HCT116 (cell line): ENCODE data around the gene MYO10. TPM values are rescaled to one million over a fixed set of nuclear protein-coding genes. Genes with fewer than 3 reads are reported as not detected.
A peak's percentile ranks its signal among the peaks of the same experiment; 100 is the strongest.

Experiments
- ATAC-seq: fragments of 200-7000 bp; cut with Tn5 transposase; 2 replicates; pipeline ENCODE4 v1.9.1; 2020; ENCODE audit warnings: mild to moderate bottlenecking, moderate library complexity
- BruUV-seq: library from RNA; stranded (reverse); fragments of 400-500 nt; replicated peaks from 2 replicates; lab custom pipeline; 2021; lab: Mats Ljungman, UMichigan
- CTCF ChIA-PET: fragments of 300-600 bp; sonication (Branson Sonifier 250); formaldehyde crosslinking; loops from one replicate; lab custom pipeline; 2021; ENCODE audit warnings: antibody characterized with exemption; lab: Charles Lee
- POLR2A ChIA-PET: fragments of 300-600, 350-600 bp; sonication (Branson Sonifier 250); formaldehyde crosslinking; loops from one replicate; lab custom pipeline; 2021; ENCODE audit warnings: antibody characterized with exemption; lab: Charles Lee
- RAD21 ChIA-PET, 2 experiments: fragments of 300-600 bp; sonication (Branson Sonifier 250); formaldehyde crosslinking; loops; one replicate each; lab custom pipeline; 2023; ENCODE audit warnings: low total read pairs in 2 of 2; ENCODE audit not compliant: uncharacterized antibody in 2 of 2, unreplicated experiment in 2 of 2, low non-redundant PET in 1 of 2; lab: Charles Lee
- DNase-seq: peaks from one replicate; pipeline ENCODE4 v3.0.0-alpha.2; 2010; ENCODE audit warnings: low read depth, low spot score
- H2AFZ ChIP-seq: fragments of 200-600 bp; shearing (Covaris generic), sonication (generic); 2 replicates; pipeline ENCODE4 v1.6.1; 2017; ENCODE audit warnings: low read depth, mixed run types, mixed read lengths, antibody characterized with exemption, low read length; ENCODE audit not compliant: poor library complexity, severe bottlenecking
- H3K27ac ChIP-seq: 2 replicates; pipeline ENCODE4 v1.5.1; 2012; ENCODE audit warnings: low read depth, low read length
- H3K27me3 ChIP-seq: fragments of 200-600 bp; sonication (generic); 2 replicates; pipeline ENCODE4 v1.6.1; 2016; ENCODE audit warnings: mixed run types, low read length, mixed read lengths; ENCODE audit not compliant: insufficient read depth
- H3K36me3 ChIP-seq, 2 experiments: fragments of 200-500 bp in 1 of 2; fragments of 200-600 bp in 1 of 2; sonication (Bioruptor generic) in 1 of 2; sonication (generic) in 1 of 2; 2 replicates each; pipeline versions ENCODE4 v1.5.1 to v1.6.1; 2014 to 2016; ENCODE audit warnings: low read length in 2 of 2, inconsistent platforms in 1 of 2, mixed read lengths in 1 of 2, mixed run types in 1 of 2; ENCODE audit not compliant: insufficient read depth in 2 of 2, control insufficient read depth in 1 of 2
- H3K4me1 ChIP-seq, 2 experiments: fragments of 200-600 bp in 1 of 2; sonication (generic) in 1 of 2; 2 replicates each; pipeline versions ENCODE4 v1.5.1 to v1.6.1; 2012 to 2017; ENCODE audit warnings: low read length in 2 of 2, inconsistent platforms in 1 of 2, mild to moderate bottlenecking in 1 of 2, mixed read lengths in 1 of 2, mixed run types in 1 of 2, moderate library complexity in 1 of 2; ENCODE audit not compliant: insufficient read depth in 2 of 2, control insufficient read depth in 1 of 2
- H3K4me2 ChIP-seq: fragments of 200-600 bp; sonication (generic); 2 replicates; pipeline ENCODE4 v1.6.1; 2017; ENCODE audit warnings: mixed run types, low read length, mixed read lengths
- H3K4me3 ChIP-seq, 2 experiments: fragments of 200-600 bp in 1 of 2; sonication (generic) in 1 of 2; replicated peaks in 1 of 2; 2 replicates each; pipeline ENCODE4 v1.5.1; 2011 to 2016; ENCODE audit warnings: low read length in 2 of 2, control low read depth in 1 of 2, low read depth in 1 of 2, mild to moderate bottlenecking in 1 of 2, mixed read lengths in 1 of 2, mixed run types in 1 of 2
- H3K79me2 ChIP-seq: fragments of 200-600 bp; sonication (generic); 2 replicates; pipeline ENCODE4 v1.6.1; 2017; ENCODE audit warnings: mild to moderate bottlenecking, mixed run types, low read length, moderate library complexity, mixed read lengths; ENCODE audit not compliant: insufficient read depth
- H3K9ac ChIP-seq: fragments of 200-600 bp; sonication (generic); 2 replicates; pipeline ENCODE4 v1.6.1; 2016; ENCODE audit warnings: low read length, mixed read lengths
- H3K9me2 ChIP-seq: fragments of 200-600 bp; sonication (generic), shearing (Covaris generic); 2 replicates; pipeline ENCODE4 v1.6.1; 2017; ENCODE audit warnings: mixed run types, mild to moderate bottlenecking, moderate library complexity; ENCODE audit not compliant: insufficient read depth
- H3K9me3 ChIP-seq, 2 experiments: fragments of 200-500 bp in 1 of 2; fragments of 200-600 bp in 1 of 2; sonication (Bioruptor generic) in 1 of 2; sonication (generic) in 1 of 2; 2 replicates each; pipeline ENCODE4 v1.6.1; 2014 to 2017; ENCODE audit warnings: low read length in 2 of 2, mixed read lengths in 2 of 2, inconsistent platforms in 1 of 2, low read depth in 1 of 2, mild to moderate bottlenecking in 1 of 2, mixed run types in 1 of 2, moderate library complexity in 1 of 2; ENCODE audit not compliant: control insufficient read depth in 1 of 2, insufficient read depth in 1 of 2
- H4K20me1 ChIP-seq: fragments of 200-600 bp; sonication (generic), shearing (Covaris generic); 2 replicates; pipeline ENCODE4 v1.6.1; 2017; ENCODE audit warnings: mixed run types, mild to moderate bottlenecking, moderate library complexity; ENCODE audit not compliant: insufficient read depth
- CBX3 ChIP-seq: IDR thresholded peaks from 2 replicates; pipeline ENCODE4 v1.6.1; 2012; ENCODE audit warnings: low read depth
- EZH2 ChIP-seq: fragments of 200-600 bp; sonication (generic); IDR thresholded peaks from 2 replicates; pipeline ENCODE4 v1.6.1; 2017; ENCODE audit warnings: antibody characterized with exemption, mixed run types
- FOSL1 ChIP-seq: IDR thresholded peaks from 2 replicates; pipeline ENCODE4 v1.6.1; 2012; ENCODE audit warnings: low read depth
- JUND ChIP-seq: IDR thresholded peaks from 2 replicates; pipeline ENCODE4 v1.6.1; 2012
- POLR2A ChIP-seq: IDR thresholded peaks from 2 replicates; pipeline ENCODE4 v1.7.0; 2011; ENCODE audit warnings: borderline replicate concordance; ENCODE audit not compliant: insufficient read depth, insufficient read length; ENCODE audit errors: extremely low read depth
- RAD21 ChIP-seq: IDR thresholded peaks from 2 replicates; pipeline ENCODE4 v1.6.1; 2012; ENCODE audit warnings: low read depth, mild to moderate bottlenecking
- SP1 ChIP-seq: IDR thresholded peaks from 2 replicates; pipeline ENCODE4 v1.6.1; 2012; ENCODE audit warnings: low read depth
- SRF ChIP-seq: IDR thresholded peaks from 2 replicates; pipeline ENCODE4 v1.6.1; 2012; ENCODE audit warnings: low read depth
- TCF7L2 ChIP-seq: IDR thresholded peaks from 2 replicates; pipeline ENCODE4 v1.7.0; 2011; ENCODE audit warnings: borderline replicate concordance, inconsistent platforms; ENCODE audit not compliant: insufficient read depth, insufficient read length; ENCODE audit errors: extremely low read depth
- ZFX ChIP-seq: fragments of 450-650 bp; IDR thresholded peaks from 2 replicates; pipeline ENCODE4 v1.6.1; 2017
- ZNF274 ChIP-seq: fragments of 200-500 bp; sonication (Bioruptor generic); IDR thresholded peaks from 2 replicates; pipeline ENCODE4 v1.6.1; 2014; ENCODE audit warnings: mild to moderate bottlenecking, low read depth, low read length, inconsistent platforms
- intact Hi-C: fragments of 100-400 bp; cut with micrococcal nuclease; formaldehyde crosslinking; loops from 2 replicates; pipeline ENCODE4 v1.10.0; 2022
- total RNA-seq: library from RNA; stranded (reverse); gene quantifications from one replicate; pipeline ENCODE4 v1.2.1, GENCODE V29; 2021; ENCODE audit not compliant: unreplicated experiment
- TF ChIP-seq, protein P1 (sequence below): IDR thresholded peaks from 2 replicates; pipeline ENCODE4 v1.6.1; 2011; ENCODE audit warnings: mild to moderate bottlenecking, low read length, moderate library complexity; ENCODE audit not compliant: insufficient replicate concordance; ENCODE audit errors: extremely low read depth
- TF ChIP-seq, protein P2 (sequence below): IDR thresholded peaks from 2 replicates; pipeline ENCODE4 v1.6.1; 2012
- TF ChIP-seq, protein P3 (sequence below), 3 experiments: fragments of 200-600 bp in 1 of 3; sonication (generic) in 1 of 3; IDR thresholded peaks in 2 of 3; conservative IDR thresholded peaks in 1 of 3; 2 replicates each; pipeline ENCODE4 v1.5.1; 2012 to 2017; ENCODE audit warnings: low read depth in 2 of 3, low read length in 2 of 3, antibody characterized with exemption in 1 of 3, borderline replicate concordance in 1 of 3, control low read depth in 1 of 3, mild to moderate bottlenecking in 1 of 3, mixed read lengths in 1 of 3, mixed run types in 1 of 3, moderate library complexity in 1 of 3; ENCODE audit not compliant: insufficient read depth in 1 of 3
- TF ChIP-seq, protein P4 (sequence below): IDR thresholded peaks from 2 replicates; pipeline ENCODE4 v1.6.1; 2012; ENCODE audit warnings: low read depth

MYO10 gene
- total RNA-seq, 1 experiment from 2014 or later, result 34.9 TPM

DNA sequence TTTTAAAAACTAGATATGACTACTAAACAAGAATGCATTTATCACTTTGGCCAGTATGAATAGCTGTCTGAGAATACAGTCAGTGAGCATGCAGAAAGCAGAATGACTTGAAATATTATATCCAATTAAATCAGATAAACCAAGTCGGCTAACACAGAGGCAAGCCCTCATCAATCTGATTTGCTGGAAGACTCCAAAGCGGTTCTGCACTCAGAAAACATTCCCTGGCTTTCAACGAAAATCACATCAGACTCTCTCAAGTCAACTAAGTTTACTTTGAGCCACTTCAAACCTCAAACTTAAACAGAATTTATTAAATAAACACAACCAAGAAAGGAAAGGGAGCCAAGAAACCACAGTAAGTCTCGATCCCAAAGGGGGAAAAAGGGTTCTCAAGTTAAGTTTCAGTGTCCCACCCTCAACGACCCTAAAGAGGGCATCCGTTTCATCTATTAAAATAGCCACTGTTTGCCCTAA lies 1.4 kb downstream of the MYO10 start (continued):
- TF ChIP-seq JUND, result no peak

DNA sequence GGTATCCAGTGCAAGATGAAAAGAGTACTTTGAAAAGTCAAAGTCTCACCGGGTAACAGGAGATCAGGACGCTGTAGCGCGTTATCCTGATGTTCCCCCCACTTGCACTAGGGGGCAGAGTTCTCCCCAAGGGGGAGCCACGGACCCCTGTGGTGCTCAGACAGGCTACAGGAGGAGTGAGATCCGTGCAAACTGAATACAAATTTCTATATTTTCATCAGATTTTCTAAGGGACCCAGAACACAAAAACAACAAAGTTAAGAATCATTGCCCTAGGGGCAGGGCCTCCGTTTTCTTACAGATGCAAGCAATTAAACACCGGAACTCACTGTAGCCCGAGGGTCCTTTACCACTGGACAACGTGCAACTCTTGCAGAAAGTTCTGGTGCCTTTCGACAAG lies 2.0 kb downstream of the MYO10 start:
- Histone ChIP-seq H3K27me3 (peaks cover 5% of the 10 kb centered on the region; the same call in 1 of the 2 replicates), H2AFZ (no peak overlapping the region), H3K4me1 (peaks cover 28 to 34% of the 10 kb centered on the region in 2 experiments), H3K36me3 (no peaks in the 10 kb centered on the region), H4K20me1 (peaks cover 8% of the 10 kb centered on the region; the same call in 1 of the 2 replicates), H3K9me3 (no peaks in the 10 kb centered on the region), H3K27ac (no peak overlapping the region), H3K9ac (no peak overlapping the region), H3K9me2 (no peaks in the 10 kb centered on the region), H3K4me3 (peak overlapping the region; percentile 81 to 82; a peak in 3 of 4 replicates), H3K4me2 (peak overlapping the region; percentile 81), H3K79me2 (peaks cover 60% of the 10 kb centered on the region)
- ChIA-PET CTCF (interaction anchor here (1.0 to 2.0 kb wide), 4 partner anchors 18 to 256 kb away, joined by 4 to 8 read pairs (median 6); no protein-coding TSS in a partner anchor), RAD21 (no interaction called here), POLR2A (no interaction called here)
- DNase-seq, result peak; percentile 63
- no TSS peak for BruUV-seq
- intact Hi-C loops, result loop anchor here (2.0 kb wide), 2 partner anchors 143 to 255 kb away; no protein-coding TSS in a partner anchor
- no peak for TF ChIP-seq ZNF274
- TF ChIP-seq RAD21, result peak; percentile 65
- TF ChIP-seq, protein P1, sequence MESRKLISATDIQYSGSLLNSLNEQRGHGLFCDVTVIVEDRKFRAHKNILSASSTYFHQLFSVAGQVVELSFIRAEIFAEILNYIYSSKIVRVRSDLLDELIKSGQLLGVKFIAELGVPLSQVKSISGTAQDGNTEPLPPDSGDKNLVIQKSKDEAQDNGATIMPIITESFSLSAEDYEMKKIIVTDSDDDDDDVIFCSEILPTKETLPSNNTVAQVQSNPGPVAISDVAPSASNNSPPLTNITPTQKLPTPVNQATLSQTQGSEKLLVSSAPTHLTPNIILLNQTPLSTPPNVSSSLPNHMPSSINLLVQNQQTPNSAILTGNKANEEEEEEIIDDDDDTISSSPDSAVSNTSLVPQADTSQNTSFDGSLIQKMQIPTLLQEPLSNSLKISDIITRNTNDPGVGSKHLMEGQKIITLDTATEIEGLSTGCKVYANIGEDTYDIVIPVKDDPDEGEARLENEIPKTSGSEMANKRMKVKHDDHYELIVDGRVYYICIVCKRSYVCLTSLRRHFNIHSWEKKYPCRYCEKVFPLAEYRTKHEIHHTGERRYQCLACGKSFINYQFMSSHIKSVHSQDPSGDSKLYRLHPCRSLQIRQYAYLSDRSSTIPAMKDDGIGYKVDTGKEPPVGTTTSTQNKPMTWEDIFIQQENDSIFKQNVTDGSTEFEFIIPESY, result no peak
- TF ChIP-seq FOSL1, result no peak
- no peak for TF ChIP-seq SRF
- no peak for TF ChIP-seq SP1
- no peak for TF ChIP-seq CBX3
- TF ChIP-seq, protein P2, sequence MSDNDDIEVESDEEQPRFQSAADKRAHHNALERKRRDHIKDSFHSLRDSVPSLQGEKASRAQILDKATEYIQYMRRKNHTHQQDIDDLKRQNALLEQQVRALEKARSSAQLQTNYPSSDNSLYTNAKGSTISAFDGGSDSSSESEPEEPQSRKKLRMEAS, result no peak
- TF ChIP-seq, protein P3, sequence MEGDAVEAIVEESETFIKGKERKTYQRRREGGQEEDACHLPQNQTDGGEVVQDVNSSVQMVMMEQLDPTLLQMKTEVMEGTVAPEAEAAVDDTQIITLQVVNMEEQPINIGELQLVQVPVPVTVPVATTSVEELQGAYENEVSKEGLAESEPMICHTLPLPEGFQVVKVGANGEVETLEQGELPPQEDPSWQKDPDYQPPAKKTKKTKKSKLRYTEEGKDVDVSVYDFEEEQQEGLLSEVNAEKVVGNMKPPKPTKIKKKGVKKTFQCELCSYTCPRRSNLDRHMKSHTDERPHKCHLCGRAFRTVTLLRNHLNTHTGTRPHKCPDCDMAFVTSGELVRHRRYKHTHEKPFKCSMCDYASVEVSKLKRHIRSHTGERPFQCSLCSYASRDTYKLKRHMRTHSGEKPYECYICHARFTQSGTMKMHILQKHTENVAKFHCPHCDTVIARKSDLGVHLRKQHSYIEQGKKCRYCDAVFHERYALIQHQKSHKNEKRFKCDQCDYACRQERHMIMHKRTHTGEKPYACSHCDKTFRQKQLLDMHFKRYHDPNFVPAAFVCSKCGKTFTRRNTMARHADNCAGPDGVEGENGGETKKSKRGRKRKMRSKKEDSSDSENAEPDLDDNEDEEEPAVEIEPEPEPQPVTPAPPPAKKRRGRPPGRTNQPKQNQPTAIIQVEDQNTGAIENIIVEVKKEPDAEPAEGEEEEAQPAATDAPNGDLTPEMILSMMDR (IDR thresholded peaks at IDR 0.05 in 2 of 3, conservative IDR thresholded peaks at IDR 0.05 in 1 of 3; ENCODE audit: borderline replicate concordance in 1 of 3, insufficient read depth in 1 of 3, low read depth in 2 of 3, low read length in 2 of 3), result peak; percentile 52 to 94 (median 92); a peak in 5 of 6 replicates
- TF ChIP-seq, protein P4, sequence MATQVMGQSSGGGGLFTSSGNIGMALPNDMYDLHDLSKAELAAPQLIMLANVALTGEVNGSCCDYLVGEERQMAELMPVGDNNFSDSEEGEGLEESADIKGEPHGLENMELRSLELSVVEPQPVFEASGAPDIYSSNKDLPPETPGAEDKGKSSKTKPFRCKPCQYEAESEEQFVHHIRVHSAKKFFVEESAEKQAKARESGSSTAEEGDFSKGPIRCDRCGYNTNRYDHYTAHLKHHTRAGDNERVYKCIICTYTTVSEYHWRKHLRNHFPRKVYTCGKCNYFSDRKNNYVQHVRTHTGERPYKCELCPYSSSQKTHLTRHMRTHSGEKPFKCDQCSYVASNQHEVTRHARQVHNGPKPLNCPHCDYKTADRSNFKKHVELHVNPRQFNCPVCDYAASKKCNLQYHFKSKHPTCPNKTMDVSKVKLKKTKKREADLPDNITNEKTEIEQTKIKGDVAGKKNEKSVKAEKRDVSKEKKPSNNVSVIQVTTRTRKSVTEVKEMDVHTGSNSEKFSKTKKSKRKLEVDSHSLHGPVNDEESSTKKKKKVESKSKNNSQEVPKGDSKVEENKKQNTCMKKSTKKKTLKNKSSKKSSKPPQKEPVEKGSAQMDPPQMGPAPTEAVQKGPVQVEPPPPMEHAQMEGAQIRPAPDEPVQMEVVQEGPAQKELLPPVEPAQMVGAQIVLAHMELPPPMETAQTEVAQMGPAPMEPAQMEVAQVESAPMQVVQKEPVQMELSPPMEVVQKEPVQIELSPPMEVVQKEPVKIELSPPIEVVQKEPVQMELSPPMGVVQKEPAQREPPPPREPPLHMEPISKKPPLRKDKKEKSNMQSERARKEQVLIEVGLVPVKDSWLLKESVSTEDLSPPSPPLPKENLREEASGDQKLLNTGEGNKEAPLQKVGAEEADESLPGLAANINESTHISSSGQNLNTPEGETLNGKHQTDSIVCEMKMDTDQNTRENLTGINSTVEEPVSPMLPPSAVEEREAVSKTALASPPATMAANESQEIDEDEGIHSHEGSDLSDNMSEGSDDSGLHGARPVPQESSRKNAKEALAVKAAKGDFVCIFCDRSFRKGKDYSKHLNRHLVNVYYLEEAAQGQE, result no peak
- TF ChIP-seq ZFX, result no peak
- no peak for TF ChIP-seq JUND
- no peak for TF ChIP-seq TCF7L2
- no peak for TF ChIP-seq EZH2
- TF ChIP-seq POLR2A, result no peak
- ATAC-seq, result peak; percentile 50
